Measurements from ENCODE around the gene ACO2.
"Not testable (repeated sequence)": the region's sequence is repeated elsewhere in the genome, so short reads cannot be mapped to it uniquely, and the experiment has no call there.

The ACO2 gene

DNA sequence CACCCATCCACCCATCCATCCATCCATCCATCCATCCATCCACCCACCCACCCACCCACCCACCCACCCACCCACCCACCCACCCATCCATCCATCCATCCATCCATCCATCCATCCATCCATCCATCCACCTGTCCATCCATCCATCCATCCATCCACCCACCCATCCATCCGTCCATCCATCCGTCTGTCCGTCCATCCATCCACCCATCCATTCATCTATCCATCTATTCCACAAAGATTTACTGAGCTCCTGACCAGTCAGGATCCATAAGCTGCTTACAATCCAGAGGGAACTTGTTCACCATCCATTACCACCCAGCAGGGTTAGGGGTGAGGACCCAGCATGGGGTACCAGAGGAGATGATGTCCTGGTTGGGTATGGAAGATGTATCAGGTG lies 103.4 kb downstream of the ACO2 start:
- DNase-seq (ENCODE audit: low read depth) = not testable (repeated sequence)

DNA sequence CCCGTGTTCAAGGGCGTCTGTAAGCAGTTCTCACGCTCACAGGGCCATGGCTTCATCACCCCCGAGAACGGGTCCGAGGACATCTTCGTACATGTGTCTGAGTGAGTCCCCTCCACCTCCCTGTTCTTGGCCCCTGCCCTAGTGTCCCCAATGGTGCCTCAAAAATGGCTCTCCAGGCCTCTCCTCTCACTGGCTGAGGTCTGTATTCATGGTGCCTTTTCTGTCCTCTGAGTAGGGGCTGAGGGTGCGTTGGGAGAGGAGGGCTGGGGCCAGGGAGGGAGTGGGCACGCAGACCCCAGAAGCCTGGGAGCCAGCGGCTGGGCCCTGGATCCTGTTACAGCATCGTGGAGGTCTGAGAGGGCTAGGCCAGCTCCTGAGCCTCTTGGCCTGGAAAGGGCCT lies 104.8 kb downstream of the ACO2 start:
- no peak for DNase-seq (ENCODE audit: low read depth)

DNA sequence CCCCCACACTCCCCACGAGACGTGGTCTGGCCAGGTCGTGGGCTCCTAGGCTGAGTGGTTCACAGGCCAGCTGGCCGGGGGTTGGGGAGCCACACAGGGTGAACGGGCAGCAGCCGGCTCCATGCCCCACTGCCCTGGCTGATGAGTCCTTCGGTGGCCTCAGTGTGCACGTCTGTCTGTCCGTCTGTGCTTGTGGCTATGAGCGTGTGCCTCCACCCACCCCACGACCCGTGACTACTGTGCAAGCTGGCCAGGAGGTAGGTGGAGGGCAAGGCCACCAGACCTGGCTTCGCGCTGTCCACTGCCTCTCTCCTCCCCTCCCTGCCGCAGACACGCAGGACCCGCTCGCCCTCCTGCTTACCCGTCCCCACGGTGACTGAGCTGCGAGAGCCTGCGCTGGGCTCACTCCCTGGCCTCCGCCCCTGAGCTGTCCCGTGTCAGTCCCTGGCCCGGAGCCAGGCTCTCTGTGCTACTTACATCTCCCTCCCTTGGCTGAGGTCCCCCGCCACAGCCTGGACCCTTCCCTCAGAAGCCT lies 106.0 kb downstream of the ACO2 start:
- DNase-seq (ENCODE audit: low read depth) = no peak

DNA sequence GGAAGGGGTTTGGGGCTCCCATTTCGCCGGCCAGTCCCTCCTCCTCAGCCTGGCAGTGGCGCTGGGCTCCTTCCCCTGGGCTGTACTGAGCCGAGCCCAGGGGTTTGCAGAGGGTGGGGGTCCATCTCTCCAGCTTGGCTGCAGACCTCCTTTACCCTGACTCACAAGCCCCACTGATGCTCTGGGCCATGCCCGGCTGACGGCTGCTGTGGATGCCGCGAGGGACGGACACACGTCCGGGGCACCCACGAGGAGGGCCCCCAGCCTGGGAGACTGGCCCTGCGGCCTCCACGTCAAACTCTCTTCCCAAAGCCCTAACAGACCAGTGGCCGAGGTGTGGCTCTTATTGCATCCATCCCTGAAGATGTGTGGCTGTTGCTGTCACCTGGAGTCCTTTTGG lies 106.6 kb downstream of the ACO2 start:
- no peak for DNase-seq (ENCODE audit: low read depth)

DNA sequence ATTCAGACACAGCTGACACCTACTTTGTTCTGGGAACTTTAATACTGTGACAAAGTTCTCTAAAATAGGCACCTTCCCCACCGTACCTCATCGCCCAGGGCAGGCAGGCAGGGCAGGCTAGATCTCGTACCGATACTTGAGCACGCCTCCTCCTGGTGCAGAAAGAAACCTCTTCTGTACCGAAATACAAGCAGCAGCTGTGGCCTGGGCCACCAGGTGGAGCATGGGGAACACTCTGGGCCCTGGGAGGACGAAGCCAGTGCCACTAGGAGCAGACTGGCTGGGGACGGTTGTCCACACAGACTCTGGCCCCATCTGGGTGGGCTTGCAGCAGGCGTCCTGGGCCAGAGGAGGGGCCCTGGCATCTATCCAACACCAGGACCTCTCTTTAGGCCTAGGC lies 108.0 kb downstream of the ACO2 start:
- no peak for DNase-seq (ENCODE audit: low read depth)

DNA sequence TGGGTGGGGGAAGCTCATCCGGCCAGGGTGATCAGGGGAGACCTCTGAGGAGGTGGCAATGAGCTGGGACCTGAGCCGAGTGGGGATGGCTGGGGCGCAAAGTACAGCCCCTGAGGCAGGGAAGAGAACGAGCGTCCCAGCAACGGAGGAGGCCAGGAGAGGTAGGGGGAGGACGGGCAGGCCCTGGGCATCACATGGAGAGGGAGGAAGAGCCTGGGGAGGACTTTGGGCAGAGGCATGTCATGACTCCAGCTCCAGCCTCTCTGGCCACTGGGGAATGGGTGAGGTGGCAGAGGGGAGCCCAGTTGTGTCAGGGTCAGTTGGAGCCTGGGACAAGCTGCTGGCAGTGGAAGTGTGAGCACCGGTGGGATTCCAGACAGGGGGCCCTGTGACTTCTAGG lies 109.2 kb downstream of the ACO2 start:
- no peak for DNase-seq (ENCODE audit: low read depth)

Measured in stimulated activated CD4-positive, alpha-beta T cell treated with anti-CD3 and anti-CD28 coated beads, Interleukin-2, amount 100 ng/mL, for 4 hours (primary cell).